Lower leg skin (tissue), 4 donors: ENCODE results near the gene YWHAQ. TPM values are rescaled to one million over a fixed set of nuclear protein-coding genes. Genes with fewer than 3 reads are reported as not detected.
"Not testable (repeated sequence)": the region's sequence is repeated elsewhere in the genome, so short reads cannot be mapped to it uniquely, and the experiment has no call there.

Experiments used
- DNase-seq, 2 donors: peaks; one replicate each; pipeline ENCODE4 v3.0.0-alpha.2; 2019; ENCODE audit warnings: low spot score in 2 of 2
- H3K4me3 ChIP-seq: fragments of 200-600 bp; sonication (generic); 2 replicates; pipeline ENCODE4 v1.5.1; 2017; ENCODE audit warnings: mild to moderate bottlenecking, low read depth; ENCODE audit not compliant: poor library complexity, severe bottlenecking
- POLR2A ChIP-seq, 2 donors: fragments of 450-650 bp; IDR thresholded peaks; one replicate each; pipeline ENCODE4 v1.6.1; 2016 to 2017; ENCODE audit warnings: antibody characterized with exemption in 2 of 2, mild to moderate bottlenecking in 1 of 2, moderate library complexity in 1 of 2
- WGBS, 2 donors: methylation state at CpG; one replicate each; pipeline ENCODE4 v1.1.5; 2018; 5-methylcytosine and 5-hydroxymethylcytosine counted together
- intact Hi-C: fragments of 100-400 bp; cut with DNase I; formaldehyde crosslinking; loops from one replicate; pipeline ENCODE4 v1.15.0; 2023; ENCODE audit warnings: low total_unique reads
- total RNA-seq, 4 donors: library from RNA; depleted of rRNA; stranded (reverse); fragments of >200 nt; gene quantifications; one replicate each; pipeline ENCODE4 v1.1.0, GENCODE V29; 2016
- TF ChIP-seq, protein P1 (sequence below), 3 donors: fragments of 450-650 bp; IDR thresholded peaks; one replicate each; pipeline ENCODE4 v1.5.1; 2016; ENCODE audit warnings: antibody characterized with exemption in 3 of 3, mild to moderate bottlenecking in 3 of 3, moderate library complexity in 2 of 3

Gene YWHAQ
- total RNA-seq, 4 donors from 2014 or later = 85.6 to 159 (median 121) TPM

DNA sequence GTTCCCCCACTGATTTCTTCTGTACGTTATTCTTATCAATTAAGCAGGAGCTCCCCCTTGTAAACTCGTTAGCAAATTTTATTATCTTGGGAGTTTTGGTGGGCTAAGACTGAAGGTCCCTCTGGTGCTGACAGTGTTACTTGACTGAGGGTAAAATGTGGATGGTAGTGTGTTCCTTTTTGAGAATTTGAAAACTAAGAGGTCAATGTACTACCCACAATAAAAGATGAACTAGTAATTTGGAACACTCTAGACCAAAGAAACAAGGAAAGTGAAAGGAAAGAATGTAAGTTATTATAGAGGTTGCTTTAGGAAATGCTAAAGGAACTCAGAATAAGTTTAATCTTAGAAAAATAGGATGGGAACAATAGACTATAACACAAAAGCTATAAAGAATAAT, 35.1 kb downstream of the YWHAQ start:
- no peak for DNase-seq
- intact Hi-C loops = no loop called here
- WGBS, 2 donors = 65 to 68% methylated on average over 2 of the region's 2 CpGs
- no peak for TF ChIP-seq POLR2A (IDR thresholded peaks at IDR 0.05)
- TF ChIP-seq, protein P1, sequence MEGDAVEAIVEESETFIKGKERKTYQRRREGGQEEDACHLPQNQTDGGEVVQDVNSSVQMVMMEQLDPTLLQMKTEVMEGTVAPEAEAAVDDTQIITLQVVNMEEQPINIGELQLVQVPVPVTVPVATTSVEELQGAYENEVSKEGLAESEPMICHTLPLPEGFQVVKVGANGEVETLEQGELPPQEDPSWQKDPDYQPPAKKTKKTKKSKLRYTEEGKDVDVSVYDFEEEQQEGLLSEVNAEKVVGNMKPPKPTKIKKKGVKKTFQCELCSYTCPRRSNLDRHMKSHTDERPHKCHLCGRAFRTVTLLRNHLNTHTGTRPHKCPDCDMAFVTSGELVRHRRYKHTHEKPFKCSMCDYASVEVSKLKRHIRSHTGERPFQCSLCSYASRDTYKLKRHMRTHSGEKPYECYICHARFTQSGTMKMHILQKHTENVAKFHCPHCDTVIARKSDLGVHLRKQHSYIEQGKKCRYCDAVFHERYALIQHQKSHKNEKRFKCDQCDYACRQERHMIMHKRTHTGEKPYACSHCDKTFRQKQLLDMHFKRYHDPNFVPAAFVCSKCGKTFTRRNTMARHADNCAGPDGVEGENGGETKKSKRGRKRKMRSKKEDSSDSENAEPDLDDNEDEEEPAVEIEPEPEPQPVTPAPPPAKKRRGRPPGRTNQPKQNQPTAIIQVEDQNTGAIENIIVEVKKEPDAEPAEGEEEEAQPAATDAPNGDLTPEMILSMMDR (IDR thresholded peaks at IDR 0.05) = no peak
- no peak overlapping the region for H3K4me3 ChIP-seq

DNA sequence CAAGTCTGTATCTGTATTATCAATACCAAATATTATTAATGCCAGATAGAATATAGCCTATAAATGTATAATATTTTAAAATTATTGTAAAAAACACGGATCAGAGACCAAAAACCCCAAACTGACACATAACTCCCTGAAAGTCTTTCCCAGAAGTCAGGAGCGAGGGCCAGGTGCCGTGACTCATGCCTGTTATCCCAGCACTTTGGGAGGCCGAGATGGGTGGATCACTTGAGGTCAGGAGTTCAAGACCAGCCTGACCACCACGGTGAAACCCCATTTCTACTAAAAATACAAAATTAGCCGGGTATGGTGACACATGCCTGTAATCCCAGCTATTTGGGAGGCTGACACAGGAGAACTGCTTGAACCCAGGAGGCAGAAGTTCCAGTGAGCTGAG, 35.5 kb downstream of the YWHAQ start:
- DNase-seq, H3K4me3 ChIP-seq, intact Hi-C loops: not testable (repeated sequence)
- WGBS, 2 donors = 72 to 79% methylated on average over 6 of the region's 6 CpGs

DNA sequence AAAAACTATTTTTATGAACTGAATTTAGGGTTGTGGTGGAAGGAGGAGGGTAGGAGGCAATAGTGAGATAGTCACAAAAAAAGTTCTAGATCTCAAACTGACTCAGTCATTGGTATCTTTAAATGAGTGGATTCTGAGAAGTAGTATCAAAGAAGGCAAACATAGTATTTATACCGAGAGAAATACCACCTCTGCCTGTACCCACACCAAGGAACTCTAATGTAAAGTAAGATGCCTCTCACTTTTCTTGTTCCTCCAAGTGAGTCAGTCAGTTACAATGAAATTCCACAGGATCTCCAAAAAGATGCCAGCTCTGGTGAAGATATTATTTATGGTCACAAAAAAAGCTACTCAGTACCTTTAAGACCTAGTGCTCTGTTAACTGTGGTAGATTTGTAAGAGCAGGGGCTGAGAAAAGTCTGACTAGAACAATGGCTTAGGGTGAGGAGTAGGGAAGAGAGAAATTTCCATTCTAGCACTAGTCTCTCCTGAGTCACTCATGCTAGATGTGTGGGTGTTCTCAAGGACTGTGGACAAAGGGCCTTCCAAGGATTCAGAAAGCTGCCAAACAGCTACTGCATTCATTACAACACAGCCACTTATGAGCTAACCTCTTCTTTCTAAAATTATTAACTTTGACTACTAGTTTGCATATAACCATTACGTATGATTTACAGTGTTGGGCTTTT, 36.3 kb downstream of the YWHAQ start:
- TF ChIP-seq, protein P1 (IDR thresholded peaks at IDR 0.05) = no peak
- no peak for TF ChIP-seq POLR2A (IDR thresholded peaks at IDR 0.05)
- 57 to 61% methylated on average over 2 of the region's 2 CpGs for WGBS, 2 donors
- peak in 1 of 2 donors; percentile 29 for DNase-seq
- no peak overlapping the region for H3K4me3 ChIP-seq
- intact Hi-C loops = no loop called here

DNA sequence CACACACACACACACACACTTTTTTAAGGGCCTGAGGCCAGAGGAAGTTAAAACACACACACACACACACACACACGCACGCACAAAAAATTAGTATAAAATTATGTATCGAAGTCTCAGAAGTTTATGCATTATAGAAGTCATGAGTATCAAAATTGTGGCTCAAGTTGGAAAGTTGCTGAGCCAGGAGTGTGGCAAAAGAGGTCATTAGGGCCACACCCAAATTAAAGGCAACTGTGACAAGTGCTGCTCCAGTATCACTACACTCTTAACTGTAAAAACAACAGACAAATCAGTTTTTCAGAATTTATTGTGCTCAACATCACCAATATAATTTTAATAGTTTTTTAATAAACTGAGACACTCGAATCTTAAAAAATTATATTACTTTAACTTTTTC, 36.9 kb downstream of the YWHAQ start:
- DNase-seq = no peak
- intact Hi-C loops = no loop called here
- 72 to 74% methylated on average over 4 of the region's 4 CpGs for WGBS, 2 donors
- TF ChIP-seq, protein P1 (IDR thresholded peaks at IDR 0.05) = no peak
- no peak for TF ChIP-seq POLR2A (IDR thresholded peaks at IDR 0.05)
- H3K4me3 ChIP-seq = no peak overlapping the region

DNA sequence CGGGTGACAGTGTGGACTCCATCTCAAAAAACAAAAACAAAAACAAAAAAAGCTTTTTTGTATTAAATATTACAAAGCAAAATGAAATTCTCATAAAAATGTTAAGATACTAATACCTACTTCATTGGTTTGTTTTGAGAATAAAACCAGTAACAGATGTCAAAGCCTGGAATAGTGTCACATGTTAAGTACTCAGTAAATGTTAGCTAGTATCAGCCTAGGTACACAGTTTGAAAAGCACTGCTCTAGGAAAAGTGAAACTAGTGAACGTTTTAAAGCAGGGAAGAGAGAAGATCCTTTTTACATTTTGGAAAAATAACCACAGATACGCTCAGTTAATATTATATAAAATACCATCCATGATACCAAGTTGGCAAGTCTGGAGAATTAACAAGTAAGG, 38.1 kb downstream of the YWHAQ start:
- intact Hi-C loops = no loop called here
- no peak for TF ChIP-seq POLR2A (IDR thresholded peaks at IDR 0.05)
- TF ChIP-seq, protein P1 (IDR thresholded peaks at IDR 0.05) = no peak
- DNase-seq = no peak
- WGBS, 2 donors = 73 to 78% methylated on average over 3 of the region's 3 CpGs
- no peak overlapping the region for H3K4me3 ChIP-seq

DNA sequence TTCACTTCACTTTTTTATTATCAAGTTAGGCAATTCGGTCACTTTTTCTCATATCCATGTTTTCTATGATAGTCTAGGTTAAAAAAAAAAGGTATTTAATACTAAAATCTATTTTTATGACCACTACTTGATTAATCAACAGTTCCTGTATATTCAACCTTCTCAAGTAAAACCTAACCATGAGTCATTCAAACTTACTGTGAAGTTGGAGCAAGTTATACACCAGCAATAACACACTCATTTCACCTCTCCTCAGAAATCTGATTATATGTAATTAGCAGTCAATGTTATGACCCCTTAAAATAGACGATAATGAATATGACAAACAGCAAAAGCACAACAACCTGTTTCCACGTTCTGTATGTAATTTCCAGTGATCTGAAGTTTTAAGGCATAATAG, 40.2 kb downstream of the YWHAQ start:
- intact Hi-C loops = no loop called here
- no peak for TF ChIP-seq POLR2A (IDR thresholded peaks at IDR 0.05)
- TF ChIP-seq, protein P1 (IDR thresholded peaks at IDR 0.05) = no peak
- whole genome bisulfite sequencing, 2 donors = 79 to 86% methylated on average over 3 of the region's 3 CpGs
- H3K4me3 ChIP-seq = no peak overlapping the region
- DNase-seq = no peak
